GM12875 (cell line): ENCODE measurements around the gene MOCS2.

ENCODE experiments used
- H3K4me3 ChIP-seq: one replicate; pipeline ENCODE4 v1.5.1; 2011; ENCODE audit warnings: low read depth, low read length, control low read depth
- TF ChIP-seq, protein P1 (sequence below): IDR thresholded peaks from 2 replicates; pipeline ENCODE4 v1.5.1; 2011; ENCODE audit warnings: low read depth, mild to moderate bottlenecking, control low read depth, inconsistent platforms, low read length, moderate library complexity, borderline replicate concordance; ENCODE audit not compliant: insufficient read depth

The MOCS2 gene

DNA sequence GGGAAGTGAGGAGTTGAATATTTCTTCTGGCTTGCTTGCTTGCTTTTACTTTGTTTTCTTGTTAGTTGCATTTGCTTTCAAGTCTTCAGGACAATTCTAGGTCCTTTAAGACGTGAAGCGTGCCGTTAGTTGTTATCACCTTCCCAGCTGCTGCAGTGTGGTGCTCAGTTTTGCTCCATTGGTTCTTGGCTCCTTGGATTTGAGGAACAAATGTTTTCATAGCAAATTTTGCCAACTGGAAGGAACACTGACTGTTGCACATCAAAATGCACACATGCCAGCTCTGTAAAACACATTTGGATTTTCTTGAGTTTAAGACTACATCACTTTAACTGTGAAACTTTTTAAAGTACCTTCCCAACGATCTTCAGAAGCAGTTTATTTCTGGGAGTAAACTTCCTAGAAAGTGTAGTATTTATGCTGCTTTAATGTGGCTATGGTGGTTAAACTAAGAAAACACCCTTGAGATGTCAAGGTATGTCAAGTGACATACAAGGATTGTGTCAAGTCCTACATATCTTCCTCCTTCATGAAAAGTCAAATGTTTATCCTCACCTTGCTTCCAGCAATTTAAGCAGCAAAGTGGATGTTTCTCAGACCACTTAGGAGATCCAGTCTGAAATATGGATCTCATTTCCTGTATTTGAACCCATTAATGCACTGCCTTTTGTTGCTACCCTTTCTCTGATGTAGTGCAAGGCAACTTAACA lies 24.9 kb downstream of the MOCS2 start:
- no peak overlapping the region for H3K4me3 ChIP-seq
- TF ChIP-seq, protein P1, sequence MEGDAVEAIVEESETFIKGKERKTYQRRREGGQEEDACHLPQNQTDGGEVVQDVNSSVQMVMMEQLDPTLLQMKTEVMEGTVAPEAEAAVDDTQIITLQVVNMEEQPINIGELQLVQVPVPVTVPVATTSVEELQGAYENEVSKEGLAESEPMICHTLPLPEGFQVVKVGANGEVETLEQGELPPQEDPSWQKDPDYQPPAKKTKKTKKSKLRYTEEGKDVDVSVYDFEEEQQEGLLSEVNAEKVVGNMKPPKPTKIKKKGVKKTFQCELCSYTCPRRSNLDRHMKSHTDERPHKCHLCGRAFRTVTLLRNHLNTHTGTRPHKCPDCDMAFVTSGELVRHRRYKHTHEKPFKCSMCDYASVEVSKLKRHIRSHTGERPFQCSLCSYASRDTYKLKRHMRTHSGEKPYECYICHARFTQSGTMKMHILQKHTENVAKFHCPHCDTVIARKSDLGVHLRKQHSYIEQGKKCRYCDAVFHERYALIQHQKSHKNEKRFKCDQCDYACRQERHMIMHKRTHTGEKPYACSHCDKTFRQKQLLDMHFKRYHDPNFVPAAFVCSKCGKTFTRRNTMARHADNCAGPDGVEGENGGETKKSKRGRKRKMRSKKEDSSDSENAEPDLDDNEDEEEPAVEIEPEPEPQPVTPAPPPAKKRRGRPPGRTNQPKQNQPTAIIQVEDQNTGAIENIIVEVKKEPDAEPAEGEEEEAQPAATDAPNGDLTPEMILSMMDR: no peak

DNA sequence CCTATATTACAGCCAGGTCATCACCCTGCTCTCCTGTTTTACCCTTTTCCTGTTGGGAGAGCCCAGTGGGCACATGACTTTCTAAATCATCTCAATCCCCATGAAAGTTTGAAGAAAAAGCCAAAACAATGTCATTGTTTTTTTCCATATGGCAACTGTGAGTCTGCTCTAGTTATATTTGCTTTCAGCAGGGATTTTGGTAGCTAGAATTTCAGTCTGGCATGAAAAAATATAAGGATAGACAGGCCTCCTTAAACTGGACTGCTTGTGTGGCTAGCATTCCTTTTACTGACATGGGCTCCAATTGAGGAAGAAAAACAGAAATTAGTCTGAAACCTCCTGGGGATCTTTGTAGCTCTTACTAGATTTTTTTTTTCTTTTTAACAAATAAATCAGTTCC lies 25.6 kb downstream of the MOCS2 start:
- H3K4me3 ChIP-seq: no peak overlapping the region
- TF ChIP-seq, protein P1: no peak

DNA sequence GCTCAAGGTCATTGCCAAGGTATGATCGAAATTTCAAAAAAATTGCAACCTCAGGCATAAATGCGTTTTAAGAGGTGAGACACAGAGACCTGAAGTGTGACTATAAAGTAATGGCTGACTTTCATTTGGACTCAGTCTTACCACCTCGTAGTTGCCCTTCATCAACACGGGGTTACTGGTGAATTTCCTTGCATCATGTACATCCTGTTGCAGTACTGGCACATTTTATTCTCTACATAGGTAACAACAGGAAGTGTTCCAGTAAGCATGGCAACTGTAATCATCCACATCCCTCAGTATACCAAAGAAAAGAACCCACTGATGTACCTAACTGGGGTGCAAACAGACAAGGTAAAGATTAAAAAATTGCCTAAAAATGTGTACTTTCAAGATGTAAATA lies 29.3 kb downstream of the MOCS2 start:
- H3K4me3 ChIP-seq: no peak overlapping the region
- TF ChIP-seq, protein P1: no peak

DNA sequence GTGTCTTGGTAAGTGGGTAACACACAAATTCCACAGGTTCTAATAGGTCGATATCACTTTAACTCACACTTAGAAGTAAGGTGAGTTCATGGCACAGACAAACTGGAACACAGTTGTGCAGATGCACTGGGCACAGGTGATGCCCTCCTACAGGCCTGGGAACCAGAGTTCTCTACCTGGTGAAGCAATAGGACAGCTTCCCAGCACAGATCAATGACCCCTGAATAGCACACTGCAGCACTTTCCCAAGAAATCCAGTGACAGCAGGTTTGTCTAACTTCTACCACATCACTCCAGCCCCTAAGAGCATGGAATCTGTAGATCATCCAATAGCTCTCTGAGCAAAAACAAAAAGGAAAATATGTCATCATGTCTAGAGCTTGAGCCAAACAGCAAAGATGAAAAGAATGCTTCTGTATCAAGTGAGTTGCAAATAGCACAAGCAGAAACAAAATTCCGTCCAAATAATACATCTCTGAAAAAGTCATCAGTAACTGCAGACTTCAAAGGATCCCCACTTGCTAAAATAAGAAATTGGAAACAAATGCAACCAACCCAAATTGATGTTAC lies 33.5 kb downstream of the MOCS2 start:
- H3K4me3 ChIP-seq: no peak overlapping the region
- TF ChIP-seq, protein P1: no peak

DNA sequence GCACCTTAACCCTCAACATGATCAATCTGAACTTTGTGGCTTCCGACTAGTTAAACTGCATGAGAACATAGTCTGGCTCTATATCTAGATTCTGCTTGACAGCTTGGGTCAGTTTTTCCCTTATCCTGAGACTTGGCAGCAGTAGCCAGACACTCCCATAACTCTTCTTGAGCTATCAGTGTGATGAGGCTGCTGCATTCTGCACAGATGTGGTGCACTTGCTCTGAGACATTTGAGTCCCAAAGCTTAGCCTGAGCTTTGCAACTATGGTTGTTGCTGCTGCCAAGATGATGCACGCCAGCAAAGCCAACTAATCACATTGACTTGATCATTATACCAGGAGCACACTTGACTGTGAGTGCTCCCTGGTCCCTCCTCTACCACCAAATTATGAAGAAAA lies 36.2 kb downstream of the MOCS2 start:
- no peak overlapping the region for H3K4me3 ChIP-seq
- TF ChIP-seq, protein P1: no peak

DNA sequence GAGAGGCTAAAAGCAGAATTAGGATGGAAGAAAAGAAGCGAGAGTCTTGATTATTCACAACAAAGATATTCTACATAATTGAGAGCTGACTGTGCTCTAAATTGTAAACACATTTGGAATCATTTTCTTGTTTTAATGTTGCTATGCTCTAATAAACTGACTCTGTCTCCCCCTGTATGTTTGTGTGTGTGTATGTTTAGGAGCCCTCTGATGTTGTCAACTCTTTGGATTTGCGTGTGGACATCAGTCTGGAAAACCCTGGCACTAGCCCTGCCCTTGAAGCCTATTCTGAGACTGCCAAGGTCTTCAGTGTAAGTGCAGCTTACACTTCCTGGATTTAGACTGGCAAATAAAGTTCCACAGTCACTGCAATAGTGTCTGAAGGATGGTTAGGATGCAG lies 37.8 kb downstream of the MOCS2 start:
- H3K4me3 ChIP-seq: no peak overlapping the region
- TF ChIP-seq, protein P1: no peak

DNA sequence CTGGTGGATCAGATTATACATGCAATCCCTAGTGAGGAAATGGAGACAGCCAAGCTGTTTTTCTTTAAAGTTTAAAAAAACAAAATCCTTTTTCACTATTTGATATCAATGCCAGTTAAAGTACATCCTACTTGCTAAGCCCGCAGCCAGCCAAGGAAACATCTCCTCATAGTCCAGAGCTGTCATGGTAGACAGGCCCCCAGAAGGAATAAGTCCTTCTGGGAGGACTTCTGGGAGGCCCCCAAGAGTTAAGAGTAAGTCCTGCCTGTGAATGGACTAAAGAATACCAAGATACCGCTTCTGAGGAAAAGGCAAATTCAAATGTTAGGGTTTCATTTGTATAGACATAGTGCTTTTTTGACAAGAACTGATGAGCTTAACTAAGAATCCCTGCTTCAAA lies 38.3 kb downstream of the MOCS2 start:
- TF ChIP-seq, protein P1: no peak
- H3K4me3 ChIP-seq: no peak overlapping the region
